ENCODE results near the gene COPS4.
"Not testable (repeated sequence)": the region's sequence is repeated elsewhere in the genome, so short reads cannot be mapped to it uniquely, and the experiment has no call there.

Gene COPS4

DNA sequence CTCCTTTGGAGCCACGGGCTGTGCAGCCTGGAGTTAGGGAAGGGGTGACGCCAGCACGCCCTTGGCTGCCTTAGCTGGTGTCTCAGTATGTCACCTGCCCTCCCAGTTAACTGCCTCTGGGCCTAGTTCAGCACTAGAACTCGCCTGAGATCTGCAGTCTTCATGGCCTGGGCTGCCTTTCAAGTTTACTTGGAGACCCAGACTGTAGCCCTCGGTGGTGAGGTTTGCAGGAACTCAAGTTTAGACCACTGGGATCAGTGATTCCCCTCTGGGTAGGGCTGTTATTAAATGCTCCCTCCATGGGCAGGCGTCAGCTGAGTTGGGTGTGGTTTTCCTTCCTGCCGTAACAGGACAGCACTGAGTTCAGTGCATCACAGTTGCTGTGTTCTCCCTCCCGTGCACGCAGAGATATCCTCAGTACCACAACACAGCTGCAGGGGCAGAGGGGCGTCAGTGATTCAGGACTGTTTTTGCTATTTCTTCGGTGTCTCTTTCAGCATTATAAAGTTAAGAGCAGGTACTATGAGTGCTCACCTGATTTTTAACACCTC, 49.0 kb downstream of the COPS4 start:
- DNase-seq (ENCODE audit: low read depth in 2 of 3, low spot score in 1 of 3) = peak in 1 of 3 donors; percentile 6

GRCh38 chr4:83084956-83085355, 50.0 kb downstream of the COPS4 start:
- not testable (repeated sequence) for DNase-seq (ENCODE audit: low read depth in 2 of 3, low spot score in 1 of 3)

DNA sequence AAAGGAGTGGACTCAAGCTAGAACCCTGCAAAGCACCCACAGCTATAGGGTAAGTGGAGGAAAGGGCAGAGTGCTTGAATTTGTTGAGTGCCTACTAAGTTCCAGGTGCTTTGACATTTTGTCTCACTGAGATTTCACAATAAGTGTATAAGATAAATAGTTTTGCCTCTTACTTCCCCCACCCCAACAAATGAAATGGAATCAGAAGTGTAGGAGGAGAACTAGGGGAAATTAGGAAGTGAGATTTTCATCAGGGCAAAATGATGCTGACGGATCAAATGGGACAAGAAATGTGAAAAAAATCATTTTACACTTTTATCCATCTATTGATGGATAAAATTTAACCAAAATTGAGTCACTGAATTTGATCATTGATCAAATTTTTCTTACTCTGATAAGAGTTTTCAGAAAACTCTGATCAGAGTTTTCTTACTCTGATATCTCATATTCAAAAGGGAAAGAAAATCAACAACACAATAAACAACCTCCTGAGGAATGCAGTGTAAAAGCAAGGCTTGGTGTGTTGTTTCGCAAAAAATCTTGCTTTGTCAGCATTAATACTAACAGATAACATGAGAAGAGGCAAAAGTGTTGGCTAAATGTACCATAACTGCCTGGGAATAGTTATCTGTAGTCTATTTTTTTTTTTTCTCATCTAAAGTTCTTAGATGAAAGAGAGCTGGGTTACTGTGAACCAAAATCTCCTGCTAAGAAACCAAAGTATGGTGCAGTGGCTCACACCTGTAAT, 54.6 kb downstream of the COPS4 start:
- DNase-seq (ENCODE audit: low read depth in 2 of 3, low spot score in 1 of 3) = no peak

DNA sequence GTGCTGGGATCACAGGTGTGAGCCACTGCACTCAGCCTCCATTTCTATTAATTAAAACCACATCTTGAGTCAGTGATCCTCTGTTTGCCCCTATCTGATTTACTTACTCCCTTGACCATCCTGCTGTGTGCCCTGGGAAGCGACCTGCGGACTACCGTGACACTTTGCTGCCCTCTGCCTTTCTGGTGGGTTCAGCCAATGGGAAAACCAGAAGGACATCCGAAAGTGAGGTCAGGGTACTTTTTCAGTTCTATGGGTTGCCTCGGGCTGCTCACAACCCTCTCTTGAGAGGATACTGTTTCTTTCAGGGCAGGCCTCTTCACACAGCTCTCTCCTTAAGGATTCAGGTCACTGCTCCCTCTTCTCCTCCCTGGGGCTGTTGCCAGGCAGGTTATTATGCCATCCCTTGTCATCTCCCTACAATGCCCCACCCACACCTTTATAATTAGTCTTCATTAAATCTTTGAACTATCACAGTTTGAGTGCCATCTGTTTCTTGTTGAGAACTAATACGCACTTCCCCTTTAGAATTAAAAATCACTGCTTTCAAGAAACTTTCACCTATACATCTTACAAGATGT, 58.2 kb downstream of the COPS4 start:
- DNase-seq (ENCODE audit: low read depth in 2 of 3, low spot score in 1 of 3) = no peak

DNA sequence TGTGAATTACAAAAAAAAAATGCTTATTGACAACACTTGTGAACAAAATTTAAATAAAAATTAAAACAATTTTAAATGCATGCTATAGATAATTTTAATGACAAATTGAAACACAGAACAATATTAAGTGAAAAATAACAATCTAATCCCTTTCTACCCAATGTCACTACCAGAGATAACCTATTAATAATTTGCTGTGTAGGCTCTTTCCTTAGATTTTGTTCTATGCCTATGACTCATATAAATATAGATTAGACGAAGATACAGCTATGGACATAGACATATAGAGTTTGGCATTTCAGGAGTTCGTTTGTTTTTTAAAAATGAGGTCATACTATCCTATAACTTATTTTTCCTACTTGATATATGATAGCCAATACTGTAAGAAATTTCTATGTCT, 61.4 kb downstream of the COPS4 start:
- DNase-seq (ENCODE audit: low read depth in 2 of 3, low spot score in 1 of 3) = no peak

- no peak for DNase-seq (ENCODE audit: low read depth in 2 of 3, low spot score in 1 of 3)
Measured at GRCh38 chr4:83104991-83105390, 70.0 kb downstream of the COPS4 start.

DNA sequence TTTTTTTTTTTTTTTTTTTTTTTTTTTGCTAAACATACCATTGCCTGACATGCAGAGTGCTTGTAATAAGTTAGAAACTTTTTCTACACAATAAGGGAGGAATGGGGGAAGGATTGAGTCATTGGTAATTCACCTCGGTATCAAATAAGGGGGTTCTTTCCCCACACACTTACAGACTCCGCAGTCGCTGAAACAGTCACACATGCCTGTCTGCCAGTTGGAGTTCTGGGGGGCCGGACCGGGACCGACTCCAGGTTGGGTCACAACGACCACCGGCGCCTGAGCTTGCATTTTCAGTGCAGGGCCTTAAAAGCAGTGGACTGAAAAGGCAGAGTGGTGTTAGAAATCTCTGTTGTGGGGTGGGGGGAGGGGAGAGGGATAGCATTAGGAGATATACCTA, 72.6 kb downstream of the COPS4 start:
- DNase-seq (ENCODE audit: low read depth in 2 of 3, low spot score in 1 of 3) = peak in 1 of 3 donors; percentile 9

DNA sequence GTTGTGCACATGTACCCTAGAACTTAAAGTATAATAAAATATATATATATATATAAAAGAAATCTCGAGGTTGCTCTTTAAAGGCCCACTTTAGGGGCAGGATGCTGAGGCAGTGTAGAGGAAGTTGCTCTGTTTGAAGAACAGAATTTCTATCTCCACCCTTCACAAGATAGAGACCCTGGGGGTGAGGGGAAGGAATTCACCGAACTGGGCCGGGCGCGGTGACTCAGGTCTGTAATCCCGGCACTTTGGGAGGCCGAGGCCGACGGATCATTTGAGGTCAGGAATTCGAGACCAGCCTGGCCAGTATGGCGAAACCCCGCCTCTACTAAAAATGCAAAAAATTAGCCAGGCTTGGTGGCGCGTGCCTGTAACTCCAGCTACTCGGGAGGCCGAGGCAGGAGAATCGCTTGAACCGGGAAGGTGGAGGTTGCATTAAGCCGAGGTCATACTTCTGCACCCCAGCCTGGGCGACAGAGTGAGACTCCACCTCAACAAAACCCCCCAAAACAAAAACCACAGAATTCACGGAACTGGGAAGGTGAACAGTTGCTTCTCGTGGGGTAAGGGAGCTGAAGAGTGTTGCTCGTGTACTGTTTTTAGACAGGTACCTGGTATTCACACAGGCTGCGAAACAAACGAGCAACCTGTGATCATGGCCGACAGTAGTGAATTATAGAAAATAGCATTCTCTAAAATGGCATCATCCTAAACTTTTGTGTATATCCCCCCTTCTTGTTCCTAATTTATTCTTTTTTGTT, 73.3 kb downstream of the COPS4 start:
- DNase-seq (ENCODE audit: low read depth in 2 of 3, low spot score in 1 of 3) = no peak

GRCh38 chr4:83109480-83110222, 74.7 kb downstream of the COPS4 start:
- peak; percentile 30 to 31 (median 30) for DNase-seq (ENCODE audit: low read depth in 2 of 3, low spot score in 1 of 3)

- DNase-seq (ENCODE audit: low read depth in 2 of 3, low spot score in 1 of 3) = peak; percentile 82 to 91 (median 90)
Measured at GRCh38 chr4:83110223-83110945, 75.4 kb downstream of the COPS4 start.

GRCh38 chr4:83110970-83111750, 76.2 kb downstream of the COPS4 start:
- DNase-seq (ENCODE audit: low read depth in 2 of 3, low spot score in 1 of 3) = no peak

- not testable (repeated sequence) for DNase-seq (ENCODE audit: low read depth in 2 of 3, low spot score in 1 of 3)
Measured at GRCh38 chr4:83111751-83112141, 76.8 kb downstream of the COPS4 start.

- peak in 1 of 3 donors; percentile 18 for DNase-seq (ENCODE audit: low read depth in 2 of 3, low spot score in 1 of 3)
Measured at GRCh38 chr4:83112231-83112630, 77.2 kb downstream of the COPS4 start.

DNA sequence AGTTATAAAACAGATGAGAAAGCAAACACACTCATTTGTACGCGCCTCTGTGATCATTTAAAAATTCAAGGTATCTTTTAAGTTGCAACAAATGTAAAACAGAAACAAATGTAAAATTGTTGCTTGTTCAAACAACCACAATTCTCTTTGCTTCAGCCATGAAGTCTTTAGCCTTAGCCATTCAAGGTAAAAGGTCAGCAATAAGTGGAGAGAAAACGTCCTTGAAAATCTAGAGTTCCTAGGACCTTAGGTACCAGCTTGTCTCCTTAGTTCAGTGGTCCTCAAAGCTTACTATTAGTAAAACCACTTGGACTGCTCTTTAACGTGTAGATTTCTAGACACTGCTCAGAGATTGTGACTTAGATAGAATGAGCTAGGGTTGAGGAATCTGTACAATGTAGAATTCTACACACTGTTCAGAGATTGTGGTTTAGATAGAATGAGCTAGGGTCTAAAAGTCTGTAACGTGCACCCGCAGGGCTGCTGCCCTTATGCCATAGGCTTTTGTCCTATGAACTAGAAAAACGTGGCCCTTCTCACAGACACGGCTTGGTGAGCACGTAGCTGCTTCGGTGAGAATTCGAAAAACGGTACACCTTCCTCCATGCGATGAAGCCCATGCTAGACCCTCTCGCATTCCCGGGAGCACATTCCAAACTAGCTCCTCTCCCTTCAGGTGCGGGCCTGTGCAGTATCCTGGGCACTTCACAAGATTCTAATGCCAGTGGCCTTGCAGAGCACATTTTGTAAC, 77.9 kb downstream of the COPS4 start:
- DNase-seq (ENCODE audit: low read depth in 2 of 3, low spot score in 1 of 3) = peak in 2 of 3 donors; percentile 17 to 38

GRCh38 chr4:83113429-83113786, 78.4 kb downstream of the COPS4 start:
- DNase-seq (ENCODE audit: low read depth in 2 of 3, low spot score in 1 of 3) = peak in 1 of 3 donors; percentile 19

GRCh38 chr4:83114576-83114975, 79.6 kb downstream of the COPS4 start, which contains the start of gene PLAC8:
TSS of gene PLAC8 (minus strand) at chr4:83114729. CDS start at chr4:83107921, 6,808 bp downstream.
- peak in 1 of 3 donors; percentile 22 for DNase-seq (ENCODE audit: low read depth in 2 of 3, low spot score in 1 of 3)

- DNase-seq (ENCODE audit: low read depth in 2 of 3, low spot score in 1 of 3) = no peak
Measured at GRCh38 chr4:83115000-83115399, 80.0 kb downstream of the COPS4 start.

GRCh38 chr4:83115656-83116285, 80.8 kb downstream of the COPS4 start:
- no peak for DNase-seq (ENCODE audit: low read depth in 2 of 3, low spot score in 1 of 3)
